ENCODE data around the gene PI4KA.

DNA sequence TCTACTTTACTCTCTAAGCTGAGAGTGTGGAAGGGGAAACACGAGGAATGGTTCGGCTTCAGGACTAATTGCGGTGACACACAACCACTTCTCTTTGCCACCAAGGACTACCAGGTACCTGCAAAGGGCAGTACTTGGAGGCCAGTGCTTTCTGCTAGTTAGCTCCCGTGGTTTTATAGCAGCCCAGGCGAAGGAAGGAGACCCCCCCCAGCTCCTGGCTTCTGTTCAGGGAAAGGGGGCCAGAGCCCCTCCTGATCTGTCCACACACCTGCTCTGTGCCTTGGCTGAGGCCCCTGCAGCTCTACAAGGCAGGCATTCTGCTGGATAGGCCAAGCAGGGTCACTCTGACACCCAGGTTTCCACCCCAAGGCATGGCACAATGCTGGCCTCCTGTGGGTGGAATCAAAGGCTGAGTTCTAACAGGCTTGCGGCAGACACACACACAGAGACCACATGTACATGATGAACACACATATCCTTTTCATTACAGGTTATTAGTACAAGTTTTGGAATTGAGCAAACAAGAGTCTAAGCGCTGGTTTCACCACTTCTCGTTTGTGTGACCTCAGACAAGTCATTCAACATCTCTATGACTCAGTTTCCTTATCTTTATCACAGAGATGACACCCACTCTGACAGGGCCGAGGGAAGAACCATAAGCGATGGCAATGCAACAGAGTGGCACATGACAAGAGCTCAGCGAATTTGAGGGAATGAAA is 77.2 kb downstream of the PI4KA start:
- TF ChIP-seq, protein P1, sequence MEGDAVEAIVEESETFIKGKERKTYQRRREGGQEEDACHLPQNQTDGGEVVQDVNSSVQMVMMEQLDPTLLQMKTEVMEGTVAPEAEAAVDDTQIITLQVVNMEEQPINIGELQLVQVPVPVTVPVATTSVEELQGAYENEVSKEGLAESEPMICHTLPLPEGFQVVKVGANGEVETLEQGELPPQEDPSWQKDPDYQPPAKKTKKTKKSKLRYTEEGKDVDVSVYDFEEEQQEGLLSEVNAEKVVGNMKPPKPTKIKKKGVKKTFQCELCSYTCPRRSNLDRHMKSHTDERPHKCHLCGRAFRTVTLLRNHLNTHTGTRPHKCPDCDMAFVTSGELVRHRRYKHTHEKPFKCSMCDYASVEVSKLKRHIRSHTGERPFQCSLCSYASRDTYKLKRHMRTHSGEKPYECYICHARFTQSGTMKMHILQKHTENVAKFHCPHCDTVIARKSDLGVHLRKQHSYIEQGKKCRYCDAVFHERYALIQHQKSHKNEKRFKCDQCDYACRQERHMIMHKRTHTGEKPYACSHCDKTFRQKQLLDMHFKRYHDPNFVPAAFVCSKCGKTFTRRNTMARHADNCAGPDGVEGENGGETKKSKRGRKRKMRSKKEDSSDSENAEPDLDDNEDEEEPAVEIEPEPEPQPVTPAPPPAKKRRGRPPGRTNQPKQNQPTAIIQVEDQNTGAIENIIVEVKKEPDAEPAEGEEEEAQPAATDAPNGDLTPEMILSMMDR (IDR thresholded peaks at IDR 0.05) = no peak
- no peak for TF ChIP-seq FOXM1 (IDR thresholded peaks at IDR 0.05; ENCODE audit: low read depth)
- no peak for TF ChIP-seq RFX5 (IDR thresholded peaks at IDR 0.05; ENCODE audit: low read length)
- no peak for TF ChIP-seq EZH2phosphoT487 (IDR thresholded peaks at IDR 0.05; ENCODE audit: borderline replicate concordance, low read depth)
- TF ChIP-seq JUND (IDR thresholded peaks at IDR 0.05) = no peak
- no peak for TF ChIP-seq TAF1 (IDR thresholded peaks at IDR 0.05; ENCODE audit: borderline replicate concordance, low read depth, low read length)
- no peak for TF ChIP-seq MXI1 (IDR thresholded peaks at IDR 0.05; ENCODE audit: low read depth, low read length)
- TF ChIP-seq TCF12 (IDR thresholded peaks at IDR 0.05) = no peak
- TF ChIP-seq POLR2AphosphoS5 (IDR thresholded peaks at IDR 0.05; ENCODE audit: low read depth, low read length) = no peak
- TF ChIP-seq, protein P2, sequence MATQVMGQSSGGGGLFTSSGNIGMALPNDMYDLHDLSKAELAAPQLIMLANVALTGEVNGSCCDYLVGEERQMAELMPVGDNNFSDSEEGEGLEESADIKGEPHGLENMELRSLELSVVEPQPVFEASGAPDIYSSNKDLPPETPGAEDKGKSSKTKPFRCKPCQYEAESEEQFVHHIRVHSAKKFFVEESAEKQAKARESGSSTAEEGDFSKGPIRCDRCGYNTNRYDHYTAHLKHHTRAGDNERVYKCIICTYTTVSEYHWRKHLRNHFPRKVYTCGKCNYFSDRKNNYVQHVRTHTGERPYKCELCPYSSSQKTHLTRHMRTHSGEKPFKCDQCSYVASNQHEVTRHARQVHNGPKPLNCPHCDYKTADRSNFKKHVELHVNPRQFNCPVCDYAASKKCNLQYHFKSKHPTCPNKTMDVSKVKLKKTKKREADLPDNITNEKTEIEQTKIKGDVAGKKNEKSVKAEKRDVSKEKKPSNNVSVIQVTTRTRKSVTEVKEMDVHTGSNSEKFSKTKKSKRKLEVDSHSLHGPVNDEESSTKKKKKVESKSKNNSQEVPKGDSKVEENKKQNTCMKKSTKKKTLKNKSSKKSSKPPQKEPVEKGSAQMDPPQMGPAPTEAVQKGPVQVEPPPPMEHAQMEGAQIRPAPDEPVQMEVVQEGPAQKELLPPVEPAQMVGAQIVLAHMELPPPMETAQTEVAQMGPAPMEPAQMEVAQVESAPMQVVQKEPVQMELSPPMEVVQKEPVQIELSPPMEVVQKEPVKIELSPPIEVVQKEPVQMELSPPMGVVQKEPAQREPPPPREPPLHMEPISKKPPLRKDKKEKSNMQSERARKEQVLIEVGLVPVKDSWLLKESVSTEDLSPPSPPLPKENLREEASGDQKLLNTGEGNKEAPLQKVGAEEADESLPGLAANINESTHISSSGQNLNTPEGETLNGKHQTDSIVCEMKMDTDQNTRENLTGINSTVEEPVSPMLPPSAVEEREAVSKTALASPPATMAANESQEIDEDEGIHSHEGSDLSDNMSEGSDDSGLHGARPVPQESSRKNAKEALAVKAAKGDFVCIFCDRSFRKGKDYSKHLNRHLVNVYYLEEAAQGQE (IDR thresholded peaks at IDR 0.05; ENCODE audit: low read depth, low read length) = no peak
- no peak for TF ChIP-seq EP300 (IDR thresholded peaks at IDR 0.05; ENCODE audit: borderline replicate concordance in 1 of 2, low read depth in 1 of 2, low read length in 1 of 2)
- no peak for TF ChIP-seq GABPA (IDR thresholded peaks at IDR 0.05; ENCODE audit: low read depth)
- TF ChIP-seq, protein P3, sequence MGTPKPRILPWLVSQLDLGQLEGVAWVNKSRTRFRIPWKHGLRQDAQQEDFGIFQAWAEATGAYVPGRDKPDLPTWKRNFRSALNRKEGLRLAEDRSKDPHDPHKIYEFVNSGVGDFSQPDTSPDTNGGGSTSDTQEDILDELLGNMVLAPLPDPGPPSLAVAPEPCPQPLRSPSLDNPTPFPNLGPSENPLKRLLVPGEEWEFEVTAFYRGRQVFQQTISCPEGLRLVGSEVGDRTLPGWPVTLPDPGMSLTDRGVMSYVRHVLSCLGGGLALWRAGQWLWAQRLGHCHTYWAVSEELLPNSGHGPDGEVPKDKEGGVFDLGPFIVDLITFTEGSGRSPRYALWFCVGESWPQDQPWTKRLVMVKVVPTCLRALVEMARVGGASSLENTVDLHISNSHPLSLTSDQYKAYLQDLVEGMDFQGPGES (IDR thresholded peaks at IDR 0.05; ENCODE audit: low read depth, low read length) = no peak
- TF ChIP-seq, protein P4, sequence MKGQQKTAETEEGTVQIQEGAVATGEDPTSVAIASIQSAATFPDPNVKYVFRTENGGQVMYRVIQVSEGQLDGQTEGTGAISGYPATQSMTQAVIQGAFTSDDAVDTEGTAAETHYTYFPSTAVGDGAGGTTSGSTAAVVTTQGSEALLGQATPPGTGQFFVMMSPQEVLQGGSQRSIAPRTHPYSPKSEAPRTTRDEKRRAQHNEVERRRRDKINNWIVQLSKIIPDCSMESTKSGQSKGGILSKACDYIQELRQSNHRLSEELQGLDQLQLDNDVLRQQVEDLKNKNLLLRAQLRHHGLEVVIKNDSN (IDR thresholded peaks at IDR 0.05; ENCODE audit: borderline replicate concordance, low read depth) = no peak

All from SK-N-SH (cell line).